ENCODE results near the gene ENKD1. TPM values are rescaled to one million over a fixed set of nuclear protein-coding genes. Genes with fewer than 3 reads are reported as not detected.

ENKD1 gene
- total and polyA plus RNA-seq, 2 of the 13 experiments (the other 11 are each of a cell fraction or from before 2014, with no cell fraction given), result 10.8 to 20.8 TPM

DNA sequence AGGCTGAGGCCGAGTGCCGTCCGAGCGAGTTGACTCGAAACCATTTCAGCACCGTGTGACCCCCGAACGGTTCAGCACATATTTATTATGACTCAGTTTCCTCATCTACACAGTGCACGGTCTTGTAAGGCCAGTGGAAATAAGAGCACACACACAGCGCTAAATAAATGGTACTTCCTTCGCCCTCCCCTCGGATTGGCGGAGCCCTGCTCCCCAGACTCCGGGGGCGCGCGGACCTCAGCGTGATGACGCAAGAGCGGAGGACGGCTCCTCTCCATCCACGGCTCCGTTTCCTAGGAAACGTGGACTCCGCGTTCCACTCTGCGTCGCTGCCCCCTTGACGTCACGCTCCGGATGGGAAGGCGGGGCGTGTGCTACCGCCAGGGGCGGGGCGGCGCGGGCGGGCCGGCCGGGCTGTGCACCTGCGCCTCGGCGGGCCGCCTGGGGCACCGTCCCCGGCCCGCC lies 6.0 kb downstream of the ENKD1 start, which contains the start of gene PARD6A (continued):
- TF ChIP-seq AKNA (CRISPR knock-in tag; IDR thresholded peaks at IDR 0.05; ENCODE audit: borderline replicate concordance) (no peak), ZNF577 (CRISPR knock-in tag; IDR thresholded peaks at IDR 0.05; ENCODE audit: borderline replicate concordance, low read depth) (no peak), ZNF143 (CRISPR knock-in tag; IDR thresholded peaks at IDR 0.05) (no peak), ZNF367 (CRISPR knock-in tag; IDR thresholded peaks at IDR 0.05; ENCODE audit: borderline replicate concordance) (no peak), SNAI1 (CRISPR knock-in tag; IDR thresholded peaks at IDR 0.05; ENCODE audit: borderline replicate concordance) (0 out of 2 replicates have a peak, but pooled peaks have one; percentile 34), ATF3 (CRISPR knock-in tag; IDR thresholded peaks at IDR 0.05) (peak; percentile 94), CHD2 (IDR thresholded peaks at IDR 0.05; ENCODE audit: low read depth, low read length) (no peak), JUN (CRISPR knock-in tag; IDR thresholded peaks at IDR 0.05) (no peak), GATAD1 (CRISPR knock-in tag; IDR thresholded peaks at IDR 0.05) (peak; percentile 87), IRX3 (CRISPR knock-in tag; IDR thresholded peaks at IDR 0.05; ENCODE audit: borderline replicate concordance, low read depth) (no peak), ZNF761 (CRISPR knock-in tag; conservative IDR thresholded peaks at IDR 0.05) (no peak), SRSF4 (IDR thresholded peaks at IDR 0.05; ENCODE audit: low read depth, low read length, poor library complexity, severe bottlenecking) (no peak), ISL2 (CRISPR knock-in tag; IDR thresholded peaks at IDR 0.05) (no peak), CEBPG (CRISPR knock-in tag; IDR thresholded peaks at IDR 0.05) (peak; percentile 99), NFE2 (CRISPR knock-in tag; IDR thresholded peaks at IDR 0.05) (no peak), SMARCE1 (IDR thresholded peaks at IDR 0.05; ENCODE audit: borderline replicate concordance) (no peak), PTBP1 (IDR thresholded peaks at IDR 0.05; ENCODE audit: low read depth, low read length, poor library complexity, severe bottlenecking) (no peak), SMYD3 (CRISPR knock-in tag; IDR thresholded peaks at IDR 0.05) (0 out of 2 replicates have a peak, but pooled peaks have one; percentile 75), ZNF850 (CRISPR knock-in tag; conservative IDR thresholded peaks at IDR 0.05) (no peak), SUZ12 (IDR thresholded peaks at IDR 0.05; ENCODE audit: low read depth, low read length) (no peak), TAF1 (CRISPR knock-in tag; IDR thresholded peaks at IDR 0.05) (peak; percentile 56), ZNF224 (CRISPR knock-in tag; IDR thresholded peaks at IDR 0.05) (no peak), ZNF572 (CRISPR knock-in tag; IDR thresholded peaks at IDR 0.05) (no peak), MXI1 (IDR thresholded peaks at IDR 0.05; ENCODE audit: borderline replicate concordance, low read depth, low read length) (peak; percentile 87; the same call in 2 of the 3 replicates), YY1 (IDR thresholded peaks at IDR 0.05; ENCODE audit: insufficient read depth, insufficient replicate concordance, low read depth, low read length) (no peak), JARID2 (CRISPR knock-in tag; IDR thresholded peaks at IDR 0.05; ENCODE audit: insufficient replicate concordance) (peak; percentile 58), ZNF30 (CRISPR knock-in tag; IDR thresholded peaks at IDR 0.05) (no peak), ZFX (CRISPR knock-in tag; IDR thresholded peaks at IDR 0.05; ENCODE audit: low read depth) (no peak; the same call in 1 of the 2 replicates)
- TF ChIP-seq, protein P1, sequence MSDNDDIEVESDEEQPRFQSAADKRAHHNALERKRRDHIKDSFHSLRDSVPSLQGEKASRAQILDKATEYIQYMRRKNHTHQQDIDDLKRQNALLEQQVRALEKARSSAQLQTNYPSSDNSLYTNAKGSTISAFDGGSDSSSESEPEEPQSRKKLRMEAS (IDR thresholded peaks at IDR 0.05), result no peak; the same call in 1 of the 2 replicates

Measured in HepG2 (cell line).